Duodenal mucosa (tissue), 2 donors: ENCODE results near the gene EAF1.
"Not testable (repeated sequence)": the region's sequence is repeated elsewhere in the genome, so short reads cannot be mapped to it uniquely, and the experiment has no call there.

ENCODE experiments used
- H3K27ac ChIP-seq: one replicate; pipeline ENCODE4 v1.7.0; 2013; ENCODE audit warnings: low read depth, low read length
- H3K27me3 ChIP-seq, 2 donors: one replicate each; pipeline ENCODE4 v1.7.0; 2013; ENCODE audit warnings: low read length in 2 of 2, control low read depth in 1 of 2; ENCODE audit not compliant: insufficient read depth in 2 of 2, control insufficient read depth in 1 of 2
- H3K36me3 ChIP-seq, 2 donors: one replicate each; pipeline ENCODE4 v1.7.0; 2013; ENCODE audit warnings: low read length in 2 of 2, control low read depth in 1 of 2; ENCODE audit not compliant: insufficient read depth in 2 of 2, control insufficient read depth in 1 of 2
- H3K4me1 ChIP-seq, 2 donors: one replicate each; pipeline ENCODE4 v1.7.0; 2013; ENCODE audit warnings: low read length in 2 of 2, control low read depth in 1 of 2; ENCODE audit not compliant: insufficient read depth in 2 of 2, control insufficient read depth in 1 of 2
- H3K4me3 ChIP-seq, 2 donors: one replicate each; pipeline ENCODE4 v1.7.0; 2013; ENCODE audit warnings: low read length in 2 of 2, low read depth in 1 of 2
- H3K9ac ChIP-seq, 2 donors: one replicate each; pipeline ENCODE4 v1.7.0; 2013; ENCODE audit warnings: low read length in 2 of 2, low read depth in 1 of 2
- H3K9me3 ChIP-seq, 2 donors: one replicate each; pipeline ENCODE4 v1.7.0; 2013; ENCODE audit warnings: low read length in 2 of 2, control low read depth in 1 of 2; ENCODE audit not compliant: control insufficient read depth in 1 of 2

The EAF1 gene

DNA sequence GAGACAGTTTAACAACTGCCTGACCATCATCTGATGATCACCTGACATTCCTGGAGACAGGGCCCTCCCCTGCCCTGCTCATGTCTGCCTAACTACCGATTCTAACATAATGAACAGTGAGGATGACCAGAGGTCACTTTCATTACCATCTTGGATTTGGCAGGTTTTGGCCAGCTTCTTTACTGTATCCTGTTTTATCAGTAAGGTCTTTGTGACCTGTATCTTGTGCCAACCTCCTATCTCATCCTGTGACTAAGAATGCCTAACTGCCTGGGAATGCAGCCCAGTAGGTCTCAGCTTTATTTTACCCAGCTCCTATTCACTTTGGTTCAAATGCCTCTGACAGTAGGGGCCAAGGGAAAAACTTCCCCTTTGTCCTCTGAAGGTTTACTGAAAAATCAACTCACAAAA, 40.2 kb upstream of the EAF1 start:
- no peak overlapping the region for H3K27ac ChIP-seq

DNA sequence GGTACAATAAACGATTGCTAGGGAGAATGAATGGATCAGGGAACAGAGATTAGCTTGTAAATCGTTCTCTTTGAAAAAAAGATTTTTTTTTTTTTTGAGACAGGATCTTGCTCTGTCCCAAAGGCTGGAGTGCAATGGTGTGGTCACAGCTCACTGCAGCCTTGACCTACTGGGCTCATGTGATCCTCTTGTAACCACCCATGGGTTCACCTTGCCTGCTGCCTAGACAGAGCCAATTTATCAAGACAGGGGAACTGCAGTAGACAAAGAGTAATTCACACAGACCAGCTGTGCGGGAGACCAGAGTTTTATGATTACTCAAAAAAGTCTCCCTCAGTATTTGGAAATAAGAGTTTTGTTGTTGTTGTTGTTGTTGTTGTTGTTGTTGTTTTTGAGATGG, 39.7 kb upstream of the EAF1 start:
- Histone ChIP-seq H3K9ac (no peak overlapping the region), H3K4me1 (peaks cover 4 to 8% of the 10 kb centered on the region in 2 donors), H3K27me3 (no peaks in the 10 kb centered on the region), H3K36me3 (no peaks in the 10 kb centered on the region), H3K27ac (no peak overlapping the region), H3K4me3 (no peak overlapping the region), H3K9me3 (peaks cover 5 to 6% of the 10 kb centered on the region in 2 donors)

More for the DNA sequence above, 40.2 kb upstream of the EAF1 start:
- no peak overlapping the region for H3K4me3 ChIP-seq
- peaks cover 5 to 6% of the 10 kb centered on the region in 2 donors for H3K9me3 ChIP-seq
- H3K9ac ChIP-seq = no peak overlapping the region
- no peaks in the 10 kb centered on the region for H3K36me3 ChIP-seq
- peaks cover 4 to 8% of the 10 kb centered on the region in 2 donors for H3K4me1 ChIP-seq
- no peaks in the 10 kb centered on the region for H3K27me3 ChIP-seq

DNA sequence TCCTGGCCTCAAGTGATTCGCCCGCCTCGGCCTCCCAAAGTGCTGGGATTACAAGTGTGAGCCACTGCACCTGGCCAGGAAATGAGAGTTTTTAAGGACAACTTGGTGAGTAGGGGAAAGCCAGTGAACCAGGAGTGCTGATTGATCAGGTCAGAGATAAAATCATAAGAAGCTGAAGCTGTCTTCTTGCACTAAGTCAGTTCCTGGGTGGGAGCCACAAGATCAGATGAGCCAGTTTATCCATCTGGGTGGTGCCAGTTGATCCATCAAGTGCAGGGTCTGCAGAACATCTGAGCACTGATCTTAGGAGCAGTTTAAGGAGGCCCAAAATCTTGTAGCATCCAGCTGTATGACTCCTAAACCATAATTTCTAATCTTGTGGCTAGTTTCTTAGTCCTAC, 39.1 kb upstream of the EAF1 start:
- not testable (repeated sequence) for H3K36me3 ChIP-seq, H3K27ac ChIP-seq, H3K9ac ChIP-seq, H3K4me1 ChIP-seq, H3K9me3 ChIP-seq, H3K4me3 ChIP-seq, H3K27me3 ChIP-seq

DNA sequence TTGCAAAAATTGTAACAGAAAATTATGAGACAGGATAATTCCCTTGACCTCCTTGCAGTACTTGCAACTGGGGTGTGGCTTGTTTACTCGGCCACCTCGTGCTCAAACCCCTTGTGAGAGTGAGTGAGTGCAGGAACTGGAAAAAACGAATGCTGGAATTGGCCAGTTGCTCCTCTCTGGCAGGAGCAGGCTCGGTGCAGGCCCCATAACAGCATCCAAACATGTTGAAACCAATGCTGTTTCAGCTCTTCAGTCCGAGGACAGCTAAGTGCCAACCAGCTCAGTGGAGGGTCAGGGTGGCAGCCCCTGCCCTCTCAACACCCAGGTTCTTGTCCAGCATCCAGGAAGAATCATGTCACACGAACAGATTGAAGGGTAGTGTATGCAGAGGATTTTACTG, 36.9 kb upstream of the EAF1 start:
- no peak overlapping the region for H3K4me3 ChIP-seq

DNA sequence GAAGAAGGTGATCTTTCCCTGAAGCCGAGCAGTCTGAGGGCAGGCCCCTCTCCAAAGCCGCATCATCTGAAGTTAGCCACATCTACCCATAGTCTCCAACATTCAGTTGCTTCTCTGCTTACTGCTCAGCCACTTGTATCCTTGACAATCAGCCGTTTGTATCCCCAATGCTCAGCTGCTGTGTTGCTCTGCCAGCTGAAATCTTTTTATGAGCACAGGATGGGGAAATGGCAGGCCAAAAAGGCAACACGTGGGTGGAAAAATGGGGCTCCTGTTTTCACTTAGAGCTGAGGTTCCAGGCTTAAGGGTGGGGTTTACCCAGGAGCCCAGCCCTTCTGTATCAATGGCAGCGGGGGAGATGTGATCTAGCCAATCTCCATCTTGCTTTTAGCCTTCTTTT, 36.4 kb upstream of the EAF1 start:
- Histone ChIP-seq H3K27me3 (no peaks in the 10 kb centered on the region), H3K4me1 (peaks cover 4 to 5% of the 10 kb centered on the region in 2 donors), H3K27ac (no peak overlapping the region), H3K4me3 (no peak overlapping the region), H3K9ac (no peak overlapping the region), H3K36me3 (no peaks in the 10 kb centered on the region), H3K9me3 (peaks cover 4 to 5% of the 10 kb centered on the region in 2 donors)

More for the DNA sequence above, 36.9 kb upstream of the EAF1 start:
- H3K9ac ChIP-seq = no peak overlapping the region
- H3K27ac ChIP-seq = no peak overlapping the region
- H3K9me3 ChIP-seq = peaks cover 5 to 6% of the 10 kb centered on the region in 2 donors
- H3K36me3 ChIP-seq = no peaks in the 10 kb centered on the region
- no peaks in the 10 kb centered on the region for H3K27me3 ChIP-seq
- peaks cover 4 to 8% of the 10 kb centered on the region in 2 donors for H3K4me1 ChIP-seq

DNA sequence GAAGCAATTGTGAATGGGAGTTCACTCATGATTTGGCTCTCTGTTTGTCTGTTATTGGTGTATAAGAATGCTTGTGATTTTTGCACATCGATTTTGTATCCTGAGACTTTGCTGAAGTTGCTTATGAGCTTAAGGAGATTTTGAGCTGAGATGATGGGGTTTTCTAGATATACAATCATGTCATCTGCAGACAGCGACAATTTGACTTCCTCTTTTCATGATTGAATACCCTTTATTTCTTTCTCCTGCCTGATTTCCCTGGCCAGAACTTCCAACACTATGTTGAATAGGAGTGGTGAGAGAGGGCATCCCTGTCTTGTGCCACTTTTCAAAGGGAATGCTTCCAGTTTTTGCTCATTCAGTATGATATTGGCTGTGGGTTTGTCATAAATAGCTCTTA, 34.1 kb upstream of the EAF1 start:
- H3K27me3 ChIP-seq, H3K9me3 ChIP-seq, H3K9ac ChIP-seq: not testable (repeated sequence)

DNA sequence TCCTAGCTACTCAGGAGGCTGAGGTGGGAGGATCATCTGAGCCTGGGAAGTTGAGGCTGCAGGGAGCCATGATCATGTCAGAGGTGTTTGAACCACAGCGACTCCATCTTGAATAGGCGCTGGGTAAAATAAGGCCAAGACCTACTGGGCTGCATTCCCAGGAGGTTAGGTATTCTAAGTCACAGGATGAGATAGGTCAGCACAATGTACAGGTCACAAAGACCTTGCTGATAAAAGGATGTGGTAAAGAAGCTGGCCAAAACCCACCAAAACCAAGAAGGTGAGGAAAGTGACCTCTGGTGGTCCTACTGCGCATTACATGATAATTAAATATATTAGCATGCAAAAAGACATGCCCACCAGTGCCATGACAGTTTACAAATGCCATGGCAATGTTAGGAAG, 28.7 kb upstream of the EAF1 start:
- not testable (repeated sequence) for H3K4me1 ChIP-seq, H3K9me3 ChIP-seq, H3K9ac ChIP-seq, H3K27me3 ChIP-seq, H3K27ac ChIP-seq, H3K36me3 ChIP-seq, H3K4me3 ChIP-seq

More for the DNA sequence above, 34.1 kb upstream of the EAF1 start:
- H3K27ac ChIP-seq, H3K4me3 ChIP-seq, H3K4me1 ChIP-seq, H3K36me3 ChIP-seq: not testable (repeated sequence)

DNA sequence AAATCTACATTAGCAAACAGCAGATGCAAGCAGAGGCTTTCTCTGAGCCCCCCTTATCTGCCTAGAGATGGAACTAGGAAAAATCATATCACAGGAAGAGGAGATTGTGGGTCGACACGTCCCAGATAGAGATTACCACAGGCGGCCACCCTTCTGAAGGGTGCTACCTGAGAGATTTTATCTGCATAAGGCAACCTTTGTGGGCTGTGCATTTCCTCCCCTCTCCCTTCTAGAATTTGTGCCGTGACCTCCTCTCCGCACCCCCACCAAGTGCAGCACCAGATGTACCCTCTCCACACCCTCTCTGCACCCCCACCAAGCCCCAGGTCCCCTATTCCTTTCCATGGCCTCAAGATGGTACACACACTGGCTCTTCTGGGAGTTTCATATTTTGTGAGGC, 27.4 kb upstream of the EAF1 start:
- H3K9me3 ChIP-seq = no peaks in the 10 kb centered on the region
- no peak overlapping the region for H3K27ac ChIP-seq
- H3K36me3 ChIP-seq = no peaks in the 10 kb centered on the region
- no peak overlapping the region for H3K9ac ChIP-seq
- no peak overlapping the region for H3K4me3 ChIP-seq
- H3K4me1 ChIP-seq = no peaks in the 10 kb centered on the region
- H3K27me3 ChIP-seq = no peaks in the 10 kb centered on the region

DNA sequence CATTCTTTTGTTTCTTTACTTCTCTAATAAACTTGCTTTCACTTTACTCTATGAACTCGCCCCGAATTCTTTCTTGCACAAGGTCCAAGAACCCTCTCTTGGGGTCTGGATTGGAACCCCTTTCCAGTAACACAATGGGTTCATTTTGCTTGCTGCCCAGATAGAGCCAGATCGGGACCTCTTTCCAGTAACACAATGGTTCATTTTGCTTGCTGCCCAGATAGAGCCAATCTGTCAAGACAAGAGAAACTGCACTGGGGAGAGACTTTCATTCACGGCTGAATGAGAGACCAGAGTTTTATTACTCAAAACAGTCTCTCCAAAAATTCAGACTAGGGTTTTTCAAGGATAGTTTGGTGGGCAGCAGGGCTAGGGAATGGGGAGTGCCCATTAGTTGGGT, 25.5 kb upstream of the EAF1 start:
- Histone ChIP-seq H3K9me3 (no peaks in the 10 kb centered on the region), H3K36me3 (no peaks in the 10 kb centered on the region), H3K4me3 (no peak overlapping the region), H3K4me1 (no peaks in the 10 kb centered on the region), H3K9ac (no peak overlapping the region), H3K27ac (no peak overlapping the region), H3K27me3 (no peaks in the 10 kb centered on the region)

DNA sequence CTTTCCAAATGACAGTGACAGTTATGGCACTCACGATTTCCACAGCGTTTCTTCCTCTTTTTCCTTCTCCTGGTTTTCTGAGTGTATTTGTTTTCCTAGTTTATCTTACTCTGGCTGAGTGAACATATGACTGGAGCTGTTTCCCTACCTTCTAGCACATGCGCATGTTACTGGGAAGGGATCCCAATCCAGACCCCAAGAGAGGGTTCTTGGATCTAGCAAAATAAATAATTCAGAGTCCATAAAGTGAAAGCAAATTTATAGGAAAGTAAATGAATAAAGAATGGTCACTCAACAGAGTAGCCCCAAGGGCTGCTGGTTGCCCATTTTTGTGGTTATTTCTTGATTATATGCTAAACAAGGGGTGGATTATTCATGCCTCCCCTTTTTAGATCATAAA, 23.9 kb upstream of the EAF1 start:
- H3K4me1 ChIP-seq = no peaks in the 10 kb centered on the region
- H3K36me3 ChIP-seq = peaks cover 0 to 3% of the 10 kb centered on the region in 2 donors
- no peaks in the 10 kb centered on the region for H3K9me3 ChIP-seq
- H3K27me3 ChIP-seq = no peaks in the 10 kb centered on the region
- H3K9ac ChIP-seq = no peak overlapping the region
- no peak overlapping the region for H3K4me3 ChIP-seq
- no peak overlapping the region for H3K27ac ChIP-seq

DNA sequence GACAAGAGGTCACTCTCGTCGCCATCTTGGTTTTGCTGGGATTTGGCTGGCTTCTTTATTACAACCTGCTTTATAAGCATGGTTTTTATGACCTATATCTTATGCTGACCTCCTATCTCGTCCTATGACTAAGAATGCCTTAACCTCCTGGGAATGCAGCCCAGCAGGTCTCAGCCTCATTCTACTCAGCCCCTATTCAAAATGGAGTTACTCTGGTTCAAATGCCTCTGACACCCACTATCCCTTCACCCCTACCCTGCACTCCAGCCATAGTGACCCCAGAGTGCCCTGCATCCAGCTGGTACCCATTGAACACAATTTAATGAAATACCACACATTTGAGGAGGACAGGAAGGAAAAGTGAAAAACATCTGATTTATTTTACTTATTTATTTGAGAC, 23.4 kb upstream of the EAF1 start:
- no peak overlapping the region for H3K27ac ChIP-seq

More for the DNA sequence above, 23.4 kb upstream of the EAF1 start:
- H3K9me3 ChIP-seq = no peaks in the 10 kb centered on the region
- H3K4me3 ChIP-seq = no peak overlapping the region
- no peak overlapping the region for H3K9ac ChIP-seq
- H3K36me3 ChIP-seq = peaks cover 0 to 3% of the 10 kb centered on the region in 2 donors
- H3K27me3 ChIP-seq = no peaks in the 10 kb centered on the region
- H3K4me1 ChIP-seq = no peaks in the 10 kb centered on the region
